D721Med (cell line): ENCODE results near the gene NCF2.

Experiments
- DNase-seq: peaks from one replicate; pipeline ENCODE4 v3.0.0; 2011; ENCODE audit warnings: low spot score; ENCODE audit not compliant: insufficient read length
- FAIRE-seq: peaks from 2 replicates; lab custom pipeline; 2011; peaks lifted over from hg19 to GRCh38; lab: Jason Lieb, UNC
- TF ChIP-seq, protein P1 (sequence below): IDR thresholded peaks from 2 replicates; pipeline ENCODE4 v1.5.1; 2012; ENCODE audit warnings: mild to moderate bottlenecking, control low read depth; ENCODE audit not compliant: insufficient read depth; ENCODE audit errors: missing control alignments

Gene NCF2

DNA sequence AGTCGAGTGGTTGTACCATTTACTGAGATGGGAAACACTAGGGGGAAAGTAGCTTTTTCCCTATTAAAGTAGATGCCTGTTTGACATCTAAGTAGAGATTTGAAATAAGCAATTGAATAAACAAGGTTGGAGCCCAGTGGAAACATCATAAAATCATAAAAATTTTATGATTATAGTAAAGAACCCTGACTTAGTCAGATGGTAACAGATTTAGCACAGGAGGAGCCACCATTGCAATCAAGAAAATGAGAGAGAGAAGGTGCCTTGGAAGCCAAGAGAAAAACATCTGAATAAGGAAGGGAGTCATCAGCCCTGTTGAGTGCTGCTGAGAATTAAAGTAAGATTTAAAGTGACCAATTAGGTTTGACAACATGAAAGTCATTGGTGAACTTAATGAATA lies 68.2 kb downstream of the NCF2 start:
- TF ChIP-seq, protein P1, sequence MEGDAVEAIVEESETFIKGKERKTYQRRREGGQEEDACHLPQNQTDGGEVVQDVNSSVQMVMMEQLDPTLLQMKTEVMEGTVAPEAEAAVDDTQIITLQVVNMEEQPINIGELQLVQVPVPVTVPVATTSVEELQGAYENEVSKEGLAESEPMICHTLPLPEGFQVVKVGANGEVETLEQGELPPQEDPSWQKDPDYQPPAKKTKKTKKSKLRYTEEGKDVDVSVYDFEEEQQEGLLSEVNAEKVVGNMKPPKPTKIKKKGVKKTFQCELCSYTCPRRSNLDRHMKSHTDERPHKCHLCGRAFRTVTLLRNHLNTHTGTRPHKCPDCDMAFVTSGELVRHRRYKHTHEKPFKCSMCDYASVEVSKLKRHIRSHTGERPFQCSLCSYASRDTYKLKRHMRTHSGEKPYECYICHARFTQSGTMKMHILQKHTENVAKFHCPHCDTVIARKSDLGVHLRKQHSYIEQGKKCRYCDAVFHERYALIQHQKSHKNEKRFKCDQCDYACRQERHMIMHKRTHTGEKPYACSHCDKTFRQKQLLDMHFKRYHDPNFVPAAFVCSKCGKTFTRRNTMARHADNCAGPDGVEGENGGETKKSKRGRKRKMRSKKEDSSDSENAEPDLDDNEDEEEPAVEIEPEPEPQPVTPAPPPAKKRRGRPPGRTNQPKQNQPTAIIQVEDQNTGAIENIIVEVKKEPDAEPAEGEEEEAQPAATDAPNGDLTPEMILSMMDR: no peak
- DNase-seq: no peak
- FAIRE-seq: no peak

- FAIRE-seq (peak; percentile 78), DNase-seq (no peak)
- TF ChIP-seq, protein P1: no peak
These were observed 69.9 kb downstream of the NCF2 start for GRCh38 chr1:183520379-183520778.

GRCh38 chr1:183517401-183517800 lies 72.9 kb downstream of the NCF2 start:
- TF ChIP-seq, protein P1: no peak
- FAIRE-seq (no peak), DNase-seq (no peak)

DNA sequence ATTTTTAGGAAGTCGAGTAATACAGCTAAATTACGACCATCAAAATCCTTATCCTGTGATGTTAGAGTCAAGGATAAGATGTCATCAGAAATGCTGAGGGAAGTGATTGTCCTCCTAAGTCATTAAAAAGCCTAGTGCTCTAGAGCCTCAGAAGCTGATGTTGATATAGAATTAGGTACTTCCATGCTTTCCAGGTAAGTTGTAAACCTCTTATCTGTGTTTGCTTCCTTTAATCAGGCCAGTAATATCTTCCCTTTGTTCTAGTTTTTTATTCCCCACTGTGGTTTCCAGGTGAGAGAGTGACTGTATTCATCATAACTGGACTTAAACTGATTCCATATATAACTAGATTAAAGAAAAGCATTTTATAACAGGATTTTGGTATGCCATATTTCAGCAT lies 73.5 kb downstream of the NCF2 start:
- DNase-seq (no peak), FAIRE-seq (peak; percentile 82)
- TF ChIP-seq, protein P1: no peak

- FAIRE-seq: peak; percentile 94
- TF ChIP-seq, protein P1: no peak
- DNase-seq: no peak
These were observed 75.1 kb downstream of the NCF2 start for GRCh38 chr1:183515002-183515689.

GRCh38 chr1:183514235-183514634 lies 76.0 kb downstream of the NCF2 start:
- FAIRE-seq (no peak), DNase-seq (no peak)
- TF ChIP-seq, protein P1: no peak

- no peak for FAIRE-seq
- DNase-seq: no peak
- TF ChIP-seq, protein P1: no peak
These were observed 77.8 kb downstream of the NCF2 start for GRCh38 chr1:183512450-183512849.
